Suprapubic skin (tissue), 4 donors: ENCODE data around the gene RECK.

Experiments used
- EP300 ChIP-seq: sonication (generic); formaldehyde crosslinking; IDR thresholded peaks from one replicate; pipeline ENCODE4 v1.6.1; 2017; ENCODE audit warnings: antibody characterized with exemption
- POLR2A ChIP-seq, 2 donors: fragments of 450-650 bp; IDR thresholded peaks; one replicate each; pipeline ENCODE4 v1.6.1; 2017; ENCODE audit warnings: antibody characterized with exemption in 2 of 2, mild to moderate bottlenecking in 2 of 2, moderate library complexity in 2 of 2
- POLR2AphosphoS5 ChIP-seq, 3 donors: sonication (generic); formaldehyde crosslinking; IDR thresholded peaks; one replicate each; pipeline ENCODE4 v1.6.1; 2017; ENCODE audit warnings: antibody characterized with exemption in 3 of 3
- TF ChIP-seq, protein P1 (sequence below), 2 donors: fragments of 200-600 bp in 1 of 2; fragments of 450-650 bp in 1 of 2; sonication (generic) in 1 of 2; IDR thresholded peaks; one replicate each; pipeline ENCODE4 v1.5.1; 2016 to 2019; ENCODE audit warnings: antibody characterized with exemption in 2 of 2, mild to moderate bottlenecking in 1 of 2, moderate library complexity in 1 of 2

GRCh38 chr9:36125062-36125855 lies 88.5 kb downstream of the RECK start:
- TF ChIP-seq, protein P1, sequence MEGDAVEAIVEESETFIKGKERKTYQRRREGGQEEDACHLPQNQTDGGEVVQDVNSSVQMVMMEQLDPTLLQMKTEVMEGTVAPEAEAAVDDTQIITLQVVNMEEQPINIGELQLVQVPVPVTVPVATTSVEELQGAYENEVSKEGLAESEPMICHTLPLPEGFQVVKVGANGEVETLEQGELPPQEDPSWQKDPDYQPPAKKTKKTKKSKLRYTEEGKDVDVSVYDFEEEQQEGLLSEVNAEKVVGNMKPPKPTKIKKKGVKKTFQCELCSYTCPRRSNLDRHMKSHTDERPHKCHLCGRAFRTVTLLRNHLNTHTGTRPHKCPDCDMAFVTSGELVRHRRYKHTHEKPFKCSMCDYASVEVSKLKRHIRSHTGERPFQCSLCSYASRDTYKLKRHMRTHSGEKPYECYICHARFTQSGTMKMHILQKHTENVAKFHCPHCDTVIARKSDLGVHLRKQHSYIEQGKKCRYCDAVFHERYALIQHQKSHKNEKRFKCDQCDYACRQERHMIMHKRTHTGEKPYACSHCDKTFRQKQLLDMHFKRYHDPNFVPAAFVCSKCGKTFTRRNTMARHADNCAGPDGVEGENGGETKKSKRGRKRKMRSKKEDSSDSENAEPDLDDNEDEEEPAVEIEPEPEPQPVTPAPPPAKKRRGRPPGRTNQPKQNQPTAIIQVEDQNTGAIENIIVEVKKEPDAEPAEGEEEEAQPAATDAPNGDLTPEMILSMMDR (IDR thresholded peaks at IDR 0.05), result no peak
- TF ChIP-seq POLR2AphosphoS5 (IDR thresholded peaks at IDR 0.05) (no peak), POLR2A (IDR thresholded peaks at IDR 0.05) (no peak), EP300 (no peak)
